Stimulated activated naive CD8-positive, alpha-beta T cell treated with anti-CD3 and anti-CD28 coated beads, Interleukin-15, Interleukin-2, amounts not matched to agents 100 U/mL and 50 U/mL, for 24 hours (primary cell): ENCODE measurements around the gene ADGRL1.

ENCODE experiments used
- ATAC-seq: fragments of 150-1000 bp; cut with Tn5 transposase; one replicate; pipeline ENCODE4 v1.10.0; 2021
- DNase-seq: peaks from one replicate; pipeline ENCODE4 v3.0.0; 2021

The ADGRL1 gene

DNA sequence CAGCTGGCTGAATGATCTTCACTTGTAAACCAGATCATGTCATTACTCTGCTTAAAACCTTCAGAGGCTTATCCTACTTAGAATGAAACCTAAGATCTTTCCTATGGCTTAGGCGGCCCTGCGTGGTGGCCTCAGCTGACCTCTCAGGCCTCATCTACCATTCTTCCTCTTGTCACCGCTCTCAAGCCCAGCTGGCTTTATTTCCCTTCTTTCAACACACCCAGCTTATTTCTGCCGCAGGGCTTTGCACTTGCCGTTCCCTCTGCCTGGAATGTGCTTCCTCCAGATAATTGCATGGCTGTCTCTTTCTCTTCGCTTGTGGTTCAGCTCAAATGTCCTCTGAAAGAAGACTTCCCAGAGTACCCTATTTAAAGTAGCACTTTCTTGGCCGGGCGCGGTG is 66.0 kb downstream of the ADGRL1 start:
- DNase-seq (no peak), ATAC-seq (no peak)

- no peak for ATAC-seq
- DNase-seq = no peak
These were observed 67.2 kb downstream of the ADGRL1 start for GRCh38 chr19:14138576-14139265.

DNA sequence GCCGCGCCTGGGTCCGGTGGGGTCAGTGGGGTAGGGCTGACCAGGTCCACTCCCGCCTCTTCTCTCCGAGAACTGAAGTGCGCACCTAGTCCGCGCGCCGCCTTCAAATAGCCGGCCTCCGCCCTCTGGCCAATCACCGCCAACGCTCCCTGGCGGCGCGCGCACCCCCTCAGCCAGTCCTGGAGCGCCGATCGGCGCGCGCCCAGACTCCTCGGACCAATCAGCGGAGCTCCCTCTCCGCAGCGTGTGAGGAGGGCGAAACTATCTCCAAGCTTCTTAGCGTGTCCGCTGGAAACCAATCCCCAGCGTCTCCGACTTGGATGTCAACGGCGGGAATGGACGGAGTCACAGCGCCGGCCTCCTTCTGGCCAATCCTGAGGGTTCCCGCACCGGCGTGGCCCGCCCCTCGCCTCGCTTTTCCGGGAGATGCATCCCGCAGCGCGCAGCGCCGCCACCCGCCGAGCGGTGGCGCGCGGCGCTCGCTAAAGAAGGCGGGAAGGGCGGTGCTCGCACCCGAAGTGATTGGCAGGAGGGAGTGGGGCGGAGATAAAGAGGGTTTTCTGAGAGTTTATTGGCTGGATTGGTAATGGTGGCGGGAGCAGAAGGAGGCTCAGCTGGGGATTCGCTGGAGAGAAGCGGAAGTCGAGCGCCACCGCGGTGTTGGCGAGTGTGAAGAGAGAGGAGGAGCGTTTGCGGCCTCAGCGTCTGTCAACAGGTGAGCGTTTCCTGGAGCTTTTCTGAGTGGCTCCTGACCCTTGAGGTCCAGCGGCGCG is 69.3 kb downstream of the ADGRL1 start, which contains the start of gene ASF1B:
ASF1B (minus strand) TSS at position 81 of the 773 bp plus-strand sequence. CDS start 133 bp downstream, outside the sequence.
- DNase-seq (peak; percentile 97), ATAC-seq (peak; percentile 89)

DNA sequence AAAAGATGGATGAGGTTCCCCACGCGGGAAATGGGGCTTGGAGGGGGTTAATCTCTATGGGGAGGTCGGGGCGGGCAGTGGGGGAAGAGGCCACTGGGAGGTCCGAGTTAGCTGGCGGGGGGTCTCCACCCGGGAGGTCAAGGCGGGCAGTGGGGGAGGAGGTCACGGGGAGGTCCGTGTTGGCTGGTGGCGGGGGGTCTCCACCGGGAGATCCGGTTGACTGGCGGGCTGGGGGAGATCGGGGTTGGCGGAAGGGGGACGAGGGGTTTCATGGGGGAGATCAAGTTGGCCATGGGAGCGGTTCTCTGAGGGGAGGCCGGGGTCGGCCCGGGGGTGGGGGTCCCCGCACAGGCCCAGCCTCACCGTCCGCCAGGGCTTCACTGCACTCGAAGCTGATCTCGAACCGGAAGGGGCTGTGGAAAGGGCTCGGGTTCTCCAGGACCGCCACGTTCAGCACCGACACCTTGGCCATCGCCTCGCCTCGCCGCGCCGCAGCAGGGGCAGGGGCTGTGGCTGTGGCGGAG is 69.9 kb downstream of the ADGRL1 start:
- ATAC-seq (peak; percentile 0), DNase-seq (no peak)

- ATAC-seq (no peak), DNase-seq (no peak)
These were observed 70.6 kb downstream of the ADGRL1 start for GRCh38 chr19:14135355-14135754.

DNA sequence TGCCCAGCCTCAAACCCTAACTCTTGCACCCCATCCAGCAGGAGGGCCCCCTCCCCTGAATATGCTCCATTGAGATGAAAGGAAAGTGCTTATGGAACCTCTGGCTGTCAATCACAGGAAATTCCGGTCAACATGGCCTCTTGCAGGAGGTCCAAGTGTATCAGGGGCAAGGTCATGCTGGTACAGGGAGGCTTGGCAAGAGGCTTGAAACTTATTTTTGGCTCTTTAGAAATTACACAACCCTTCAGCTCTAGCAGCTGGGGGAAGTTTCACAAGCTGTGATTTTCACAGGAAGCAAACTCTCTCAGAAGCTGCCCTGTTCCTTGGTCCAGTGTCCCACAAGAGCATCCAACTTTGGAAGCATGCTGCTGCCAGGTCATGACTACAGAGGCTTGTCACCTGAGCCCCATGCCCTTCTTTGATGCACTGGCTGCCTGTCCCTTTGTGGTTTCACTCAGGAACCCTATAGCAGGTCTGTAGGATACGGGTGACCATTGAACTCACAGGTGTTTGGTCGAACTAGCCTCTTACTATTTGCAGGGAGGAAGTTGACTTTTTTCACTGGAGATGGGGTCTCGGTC is 78.0 kb downstream of the ADGRL1 start:
- no peak for DNase-seq
- ATAC-seq = no peak

GRCh38 chr19:14127176-14127575 is 78.8 kb downstream of the ADGRL1 start:
- no peak for DNase-seq
- ATAC-seq = no peak

- DNase-seq (no peak), ATAC-seq (no peak)
These were observed 83.0 kb downstream of the ADGRL1 start for GRCh38 chr19:14122924-14123323.

DNA sequence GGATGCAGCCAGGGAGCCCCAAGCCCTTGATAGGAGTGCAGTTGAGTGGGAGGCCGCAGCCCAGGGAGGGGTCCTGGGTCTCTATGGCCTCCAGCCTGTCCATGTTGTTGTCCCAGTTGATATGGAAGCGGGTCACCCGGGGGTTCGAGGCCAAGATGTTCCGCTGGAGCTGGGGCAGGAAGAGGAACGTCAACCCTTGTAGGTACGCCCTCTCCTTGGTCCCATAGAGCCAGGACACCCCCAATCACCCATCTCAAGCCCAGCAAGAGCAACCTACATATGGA is 85.5 kb downstream of the ADGRL1 start:
- no peak for ATAC-seq
- no peak for DNase-seq

DNA sequence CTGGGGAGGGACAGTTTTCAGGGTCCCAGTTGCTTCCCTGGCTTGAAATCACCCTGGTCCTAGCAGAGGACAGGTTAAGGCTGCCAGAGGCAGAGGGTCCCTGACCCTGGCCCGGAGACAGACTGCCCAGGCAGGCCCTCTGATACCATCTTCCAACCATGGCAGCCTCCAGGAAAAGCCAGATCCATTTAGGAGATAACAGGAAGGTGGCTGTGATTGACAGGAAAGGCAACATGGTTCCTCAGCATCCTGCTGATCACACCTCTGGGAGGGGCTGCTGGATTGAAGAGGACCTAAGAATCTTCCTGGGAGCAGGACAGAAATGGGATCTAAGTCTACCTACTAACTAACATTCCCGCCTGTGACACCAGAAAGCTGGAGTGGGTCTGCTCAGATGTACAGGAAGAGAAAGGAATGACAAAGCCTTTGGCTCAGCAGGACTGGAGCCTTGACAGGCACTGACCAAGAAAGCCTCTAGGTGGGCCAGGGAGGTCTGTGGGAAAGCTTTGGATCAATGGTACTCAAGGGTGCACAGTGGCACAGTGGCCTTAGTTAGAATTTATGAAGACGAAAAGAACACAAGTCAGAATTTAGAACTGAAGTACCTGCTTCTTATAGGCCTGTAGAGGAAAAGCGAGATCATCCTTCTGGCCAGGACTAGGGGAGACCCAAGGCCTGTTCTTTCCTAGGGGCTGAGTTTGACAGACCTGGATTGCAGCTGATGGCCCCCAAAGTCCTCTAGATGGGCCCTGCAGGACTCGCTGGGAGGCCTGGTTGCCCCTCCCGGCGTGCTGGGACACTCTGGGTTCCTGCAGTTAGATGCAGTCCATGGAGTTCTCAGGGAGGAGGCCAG is 86.1 kb downstream of the ADGRL1 start:
- DNase-seq (no peak), ATAC-seq (no peak)

- DNase-seq (no peak), ATAC-seq (no peak)
These were observed 86.8 kb downstream of the ADGRL1 start for GRCh38 chr19:14119146-14119545.

DNA sequence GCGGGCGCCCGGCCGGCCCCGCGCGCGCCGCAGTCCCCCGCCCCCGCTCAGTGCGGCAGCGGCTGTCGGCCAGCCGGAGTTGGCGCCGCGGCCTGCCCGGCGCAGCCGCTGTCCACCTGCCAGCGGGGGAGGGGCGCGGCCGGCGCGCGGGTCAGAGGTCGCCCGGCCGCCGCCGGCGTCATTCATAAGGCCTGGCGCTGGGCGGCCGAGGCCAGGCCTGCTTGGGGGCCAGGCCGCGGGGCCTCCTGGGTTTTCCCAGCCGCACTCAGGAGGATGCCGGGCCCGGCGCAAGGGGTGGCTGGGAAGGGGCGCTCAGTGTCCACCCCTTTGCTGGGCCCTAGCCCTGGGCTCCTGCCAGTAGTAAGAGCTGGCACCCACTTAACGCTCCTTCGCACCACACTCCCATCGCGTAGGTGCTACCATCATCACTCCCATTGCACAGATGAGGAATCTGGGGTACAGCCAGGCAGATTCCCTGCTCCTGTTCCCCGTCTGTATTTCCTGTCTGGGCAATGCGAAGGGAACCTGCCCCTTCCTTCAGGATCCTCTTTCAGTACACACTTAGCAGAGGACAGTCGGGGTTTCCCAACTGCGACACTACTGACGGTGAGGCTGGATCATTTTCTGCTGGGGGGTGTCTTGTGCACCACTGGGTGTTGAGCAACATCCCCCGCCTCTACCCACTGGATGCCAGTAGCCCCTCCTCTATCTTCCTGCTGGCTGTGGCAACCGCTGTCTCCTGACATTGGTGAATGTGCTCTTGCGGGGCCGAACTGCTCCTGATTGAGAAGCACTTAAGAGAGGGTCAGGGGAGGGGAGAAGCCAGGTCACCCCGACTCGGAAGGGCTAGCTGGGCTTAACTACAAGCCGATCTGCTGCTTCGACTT is 87.6 kb downstream of the ADGRL1 start:
- DNase-seq (peak; percentile 53), ATAC-seq (no peak)

- ATAC-seq = peak; percentile 96
- DNase-seq = peak; percentile 98
These were observed 88.3 kb downstream of the ADGRL1 start, which contains the start of gene PRKACA for GRCh38 chr19:14117668-14118164. TSS of gene PRKACA (minus strand) at chr19:14117762. CDS start at chr19:14117547, 215 bp downstream.

GRCh38 chr19:14116918-14117578 is 88.9 kb downstream of the ADGRL1 start:
- DNase-seq (peak; percentile 34), ATAC-seq (peak; percentile 1)

GRCh38 chr19:14116525-14116917 is 89.4 kb downstream of the ADGRL1 start:
- DNase-seq (no peak), ATAC-seq (no peak)

DNA sequence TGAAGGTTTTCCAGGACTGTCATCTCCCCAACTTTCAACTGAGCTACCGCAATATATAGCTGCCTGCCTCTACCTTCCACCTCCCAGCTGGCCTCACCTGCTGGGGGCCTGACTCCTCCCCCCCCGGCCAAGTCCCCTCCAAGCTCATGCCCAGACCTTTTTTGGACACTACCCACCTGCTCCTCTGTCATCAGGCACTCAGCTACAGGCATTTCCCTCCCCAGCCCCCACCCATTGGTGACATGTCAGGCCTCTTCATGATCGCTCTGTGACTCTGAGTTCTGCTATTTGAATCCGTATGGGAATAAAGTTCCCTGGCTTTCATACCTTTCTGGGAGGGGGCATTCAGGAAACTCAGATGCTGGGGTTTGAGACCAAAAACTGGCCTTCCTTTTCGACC is 90.2 kb downstream of the ADGRL1 start:
- DNase-seq (no peak), ATAC-seq (no peak)

GRCh38 chr19:14114854-14115253 is 91.1 kb downstream of the ADGRL1 start:
- DNase-seq = peak; percentile 75
- ATAC-seq = no peak

GRCh38 chr19:14114439-14114838 is 91.5 kb downstream of the ADGRL1 start:
- ATAC-seq = no peak
- no peak for DNase-seq

- DNase-seq (peak; percentile 76), ATAC-seq (no peak)
These were observed 92.1 kb downstream of the ADGRL1 start for GRCh38 chr19:14113762-14114414.
